GM19452 (cell line): ENCODE results near the gene GDF2.

Source experiments
- ATAC-seq: cut with Tn5 transposase; IDR thresholded peaks from one replicate; pipeline ENCODE4 v1.9.1; 2021; ENCODE audit not compliant: unreplicated experiment

GDF2 gene

DNA sequence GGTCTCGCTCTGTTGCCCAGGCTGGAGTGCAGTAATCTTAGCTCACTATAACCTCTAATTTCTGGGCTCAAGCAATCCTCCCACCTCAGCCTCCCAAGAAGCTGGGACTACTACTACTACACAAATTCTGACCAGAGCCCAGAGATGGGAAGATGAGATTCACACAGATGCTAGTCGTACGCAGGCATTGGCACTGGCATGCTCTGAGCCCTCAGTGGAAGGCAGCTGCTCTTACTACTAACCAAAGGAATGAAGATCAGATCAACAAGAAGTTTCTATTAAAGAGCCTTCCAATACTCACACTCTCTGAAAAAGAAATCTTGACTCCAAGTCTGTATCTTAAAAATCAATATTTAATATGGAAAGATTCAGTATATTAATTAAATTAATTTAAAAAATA, 10.7 kb downstream of the GDF2 start:
- ATAC-seq: no peak

DNA sequence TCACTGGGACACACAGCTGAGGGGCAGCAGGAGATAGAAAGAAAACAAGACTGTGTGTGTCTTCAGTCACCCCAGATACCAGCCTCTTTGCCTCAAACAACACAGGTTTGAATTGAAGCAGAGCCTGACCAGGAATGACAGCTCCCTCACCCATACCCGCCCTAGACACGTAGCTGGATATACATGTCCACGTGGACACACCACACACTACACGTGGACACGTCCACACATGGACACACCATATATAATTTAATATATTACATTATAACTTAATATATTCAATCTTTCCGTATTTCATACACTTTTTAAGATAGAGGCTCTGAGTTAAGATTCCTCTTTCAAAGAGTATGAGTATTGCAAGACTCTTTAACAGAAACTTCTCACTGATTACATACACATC, 11.3 kb downstream of the GDF2 start:
- no peak for ATAC-seq

DNA sequence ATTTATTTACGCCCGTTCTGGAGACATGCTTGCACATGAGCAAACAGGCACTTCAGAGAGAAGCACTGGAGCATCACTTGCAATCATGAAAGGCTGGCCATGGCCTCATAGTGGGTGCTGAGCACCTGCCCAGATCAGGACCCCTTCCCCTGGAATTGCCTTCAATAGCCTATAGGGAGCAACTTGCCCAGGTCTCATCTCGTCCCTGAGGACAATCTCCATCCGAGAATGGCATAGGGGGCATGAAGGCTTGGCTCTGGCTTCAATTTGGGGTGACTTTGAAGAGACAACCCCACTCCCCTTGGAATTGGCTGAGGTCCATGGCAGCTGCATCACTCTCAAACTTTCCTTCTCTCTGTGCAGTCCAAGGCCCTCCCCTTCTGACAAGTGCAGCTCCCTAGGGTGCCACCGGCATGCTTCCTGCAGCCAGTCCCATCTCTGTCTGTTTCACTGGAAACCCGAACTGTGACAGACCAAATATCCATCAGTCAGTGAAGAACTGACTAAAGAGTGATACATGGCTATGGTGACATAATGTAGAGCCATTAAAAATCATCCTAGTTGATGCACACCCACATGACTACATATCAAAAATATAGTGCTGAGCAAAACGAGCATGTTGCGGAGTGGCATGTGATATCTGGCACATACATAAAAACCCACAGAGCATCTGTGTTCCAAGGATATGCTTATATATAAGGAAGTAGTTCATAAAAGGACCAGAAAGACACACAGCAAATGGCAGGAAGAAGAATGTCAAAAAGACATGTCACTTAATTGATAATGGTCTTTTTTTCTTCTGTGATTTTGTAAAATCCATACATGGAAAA, 12.4 kb downstream of the GDF2 start:
- ATAC-seq: no peak

GRCh38 chr10:47335906-47336305, 13.7 kb downstream of the GDF2 start:
- no peak for ATAC-seq

DNA sequence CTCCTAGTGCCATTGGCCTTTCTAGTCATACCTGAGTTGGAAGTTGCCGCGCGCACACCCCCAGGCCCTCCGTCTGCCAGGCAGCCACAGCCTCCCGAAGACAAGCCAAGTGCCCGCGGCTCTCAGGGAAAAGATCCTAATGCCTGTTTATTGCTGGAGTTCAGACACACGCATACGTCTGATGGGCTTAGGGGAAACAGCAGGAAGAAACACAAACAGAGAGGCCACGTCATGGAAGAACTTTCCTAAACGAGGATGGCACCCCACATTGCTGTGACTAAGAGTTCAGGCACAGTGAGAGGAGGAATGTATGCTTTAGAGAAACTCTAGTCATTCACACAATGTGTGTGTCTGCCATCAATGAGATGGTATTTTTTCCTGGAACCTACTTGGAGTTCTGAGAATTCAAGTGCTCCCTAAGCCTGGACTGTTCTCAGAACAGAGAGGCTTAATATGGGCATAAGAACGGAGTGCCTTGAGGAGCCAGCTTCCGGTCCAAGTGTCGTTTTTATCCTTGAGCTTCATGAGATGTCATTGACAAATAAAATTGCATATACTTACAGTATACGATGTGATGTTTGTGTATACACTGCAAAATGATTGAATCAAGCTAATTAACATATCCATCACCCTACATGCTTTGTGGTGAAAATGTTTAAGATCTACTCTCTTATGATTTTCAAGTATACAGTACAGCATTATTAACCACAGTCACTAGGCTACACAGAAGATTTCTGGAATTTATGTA, 14.3 kb downstream of the GDF2 start:
- ATAC-seq: no peak

GRCh38 chr10:47337310-47337709, 15.1 kb downstream of the GDF2 start:
- no peak for ATAC-seq

DNA sequence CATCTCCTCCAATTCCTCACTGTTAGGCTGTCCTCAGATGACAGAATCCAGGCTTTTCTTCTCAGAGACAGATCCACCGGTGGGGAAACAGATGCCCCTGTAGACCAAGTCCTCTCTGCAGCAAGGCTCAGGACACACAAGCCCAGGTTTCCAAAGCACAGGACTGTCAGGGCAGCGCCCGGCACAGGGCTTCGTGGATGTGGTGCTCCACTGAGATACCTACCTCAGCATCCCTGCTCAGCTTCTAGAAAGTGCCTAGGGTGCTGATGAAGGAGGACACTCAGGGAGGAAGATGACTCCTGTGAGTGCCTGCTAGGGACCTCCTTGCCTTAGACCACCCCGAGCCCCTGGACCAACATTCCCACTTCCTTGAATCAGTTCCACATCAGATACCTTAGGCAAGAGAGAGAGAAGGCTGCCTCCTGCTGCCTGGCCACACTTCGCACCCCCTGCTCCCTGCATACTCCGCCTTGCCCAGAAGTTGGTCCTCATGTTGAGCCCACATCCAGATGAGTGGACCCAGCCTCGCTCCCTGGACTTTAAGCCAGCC, 17.0 kb downstream of the GDF2 start:
- no peak for ATAC-seq

DNA sequence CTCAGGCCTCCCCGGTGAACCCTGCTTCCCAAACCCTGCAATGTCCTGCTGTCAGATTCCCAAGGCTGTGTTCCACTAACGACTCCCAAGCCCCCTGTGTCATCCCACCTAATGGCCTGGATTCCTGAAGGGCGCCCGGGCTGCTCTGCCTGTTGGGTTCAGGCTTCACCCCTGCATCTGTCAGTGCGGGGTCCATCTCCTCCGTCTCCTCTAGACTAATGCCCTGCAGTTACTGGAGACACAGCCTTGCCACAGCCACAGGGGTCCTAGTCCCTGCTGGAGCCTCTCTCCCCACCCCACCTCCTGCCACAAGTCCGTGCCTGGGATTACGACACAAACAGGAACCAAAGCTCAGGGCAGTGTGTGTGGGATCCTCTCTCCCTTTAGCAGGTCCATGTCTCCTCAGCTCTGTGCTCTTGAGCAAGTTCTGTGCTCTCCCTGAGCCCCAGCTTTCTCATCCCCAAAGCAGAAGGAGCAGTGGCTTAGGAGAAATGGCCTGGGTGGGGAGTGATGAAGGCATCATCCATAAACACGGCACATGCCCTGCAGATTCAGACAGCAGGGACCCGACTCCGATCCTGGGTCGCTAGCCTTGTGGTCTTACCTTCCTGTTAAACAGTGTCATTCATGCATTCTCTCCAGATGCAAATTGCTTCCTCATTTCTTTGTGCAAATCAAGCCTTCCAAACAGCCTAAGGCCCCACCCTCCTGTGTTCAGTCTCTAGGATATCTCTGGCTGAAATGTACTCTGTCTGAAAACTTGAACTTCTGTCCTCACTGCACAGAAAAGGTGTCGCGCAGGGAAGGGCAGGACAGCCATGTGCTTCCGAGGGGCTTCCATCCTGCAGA, 17.7 kb downstream of the GDF2 start:
- no peak for ATAC-seq

GRCh38 chr10:47340608-47341170, 18.4 kb downstream of the GDF2 start:
- ATAC-seq: no peak

GRCh38 chr10:47344996-47345870, 23.0 kb downstream of the GDF2 start:
- ATAC-seq: no peak

DNA sequence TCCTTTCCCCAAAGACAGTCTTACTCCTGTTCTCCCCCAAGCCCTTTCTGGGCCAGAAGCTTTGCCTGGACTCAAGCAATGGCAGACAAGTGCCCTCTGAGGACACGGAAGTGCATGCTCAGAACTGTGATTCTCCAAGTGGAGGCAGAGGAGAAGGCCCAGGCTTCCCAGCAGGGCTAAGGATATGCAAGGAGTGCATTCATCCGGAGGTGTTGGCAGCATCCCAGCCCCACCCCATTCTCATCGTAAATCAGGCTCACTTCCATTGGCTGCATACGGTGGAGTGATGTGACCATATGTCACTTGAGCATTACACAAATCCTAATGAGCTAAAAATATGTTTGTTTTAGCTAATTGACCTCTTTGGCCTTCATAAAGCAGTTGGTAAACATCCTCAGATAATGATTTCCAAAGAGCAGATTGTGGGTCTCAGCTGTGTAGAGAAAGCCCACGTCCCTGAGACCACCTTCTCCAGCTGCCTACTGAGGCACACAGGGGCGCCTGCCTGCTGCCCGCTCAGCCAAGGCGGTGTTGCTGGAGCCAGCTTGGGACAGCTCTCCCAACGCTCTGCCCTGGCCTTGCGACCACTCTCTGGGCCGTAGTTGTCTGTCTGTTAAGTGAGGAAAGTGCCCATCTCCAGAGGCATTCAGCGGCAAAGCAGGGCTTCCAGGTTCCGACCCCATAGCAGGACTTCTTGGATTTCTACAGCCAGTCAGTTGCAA, 24.5 kb downstream of the GDF2 start:
- ATAC-seq: no peak

GRCh38 chr10:47347303-47347675, 25.0 kb downstream of the GDF2 start:
- ATAC-seq: no peak

DNA sequence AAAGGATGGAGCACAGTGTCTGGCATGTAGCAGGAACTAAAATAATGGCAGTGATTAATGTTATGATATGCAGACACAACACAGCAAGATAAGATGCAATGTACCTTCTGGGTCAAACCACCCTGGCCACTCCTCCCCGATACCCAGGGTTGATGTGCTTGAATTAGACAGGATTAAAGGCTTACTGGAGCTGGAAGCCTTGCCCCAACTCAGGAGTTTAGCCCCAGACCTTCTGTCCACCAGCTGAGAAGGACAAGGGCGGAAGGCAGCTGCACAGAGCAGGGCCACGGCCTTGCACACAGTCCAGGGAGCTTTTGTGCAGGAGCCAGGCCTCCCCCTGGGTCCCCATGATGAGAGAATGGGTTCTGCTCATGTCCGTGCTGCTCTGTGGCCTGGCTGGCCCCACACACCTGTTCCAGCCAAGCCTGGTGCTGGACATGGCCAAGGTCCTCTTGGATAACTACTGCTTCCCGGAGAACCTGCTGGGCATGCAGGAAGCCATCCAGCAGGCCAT, 25.9 kb downstream of the GDF2 start, which contains the start of gene RBP3:
Gene RBP3, plus strand, starts transcription at position 226 of the 514 bp plus-strand sequence. Its CDS starts 122 bp downstream, at position 348.
- ATAC-seq: no peak

- ATAC-seq: no peak
Measured at GRCh38 chr10:47348661-47349470, 26.6 kb downstream of the GDF2 start.

DNA sequence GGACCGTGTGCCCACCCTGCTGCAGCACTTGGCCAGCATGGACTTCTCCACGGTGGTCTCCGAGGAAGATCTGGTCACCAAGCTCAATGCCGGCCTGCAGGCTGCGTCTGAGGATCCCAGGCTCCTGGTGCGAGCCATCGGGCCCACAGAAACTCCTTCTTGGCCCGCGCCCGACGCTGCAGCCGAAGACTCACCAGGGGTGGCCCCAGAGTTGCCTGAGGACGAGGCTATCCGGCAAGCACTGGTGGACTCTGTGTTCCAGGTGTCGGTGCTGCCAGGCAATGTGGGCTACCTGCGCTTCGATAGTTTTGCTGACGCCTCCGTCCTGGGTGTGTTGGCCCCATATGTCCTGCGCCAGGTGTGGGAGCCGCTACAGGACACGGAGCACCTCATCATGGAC, 27.3 kb downstream of the GDF2 start:
- ATAC-seq: no peak

DNA sequence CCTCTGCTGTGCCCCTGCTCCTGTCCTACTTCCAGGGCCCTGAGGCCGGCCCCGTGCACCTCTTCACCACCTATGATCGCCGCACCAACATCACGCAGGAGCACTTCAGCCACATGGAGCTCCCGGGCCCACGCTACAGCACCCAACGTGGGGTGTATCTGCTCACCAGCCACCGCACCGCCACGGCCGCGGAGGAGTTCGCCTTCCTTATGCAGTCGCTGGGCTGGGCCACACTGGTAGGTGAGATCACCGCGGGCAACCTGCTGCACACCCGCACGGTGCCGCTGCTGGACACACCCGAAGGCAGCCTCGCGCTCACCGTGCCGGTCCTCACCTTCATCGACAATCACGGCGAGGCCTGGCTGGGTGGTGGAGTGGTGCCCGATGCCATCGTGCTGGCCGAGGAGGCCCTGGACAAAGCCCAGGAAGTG, 27.7 kb downstream of the GDF2 start:
- no peak for ATAC-seq

DNA sequence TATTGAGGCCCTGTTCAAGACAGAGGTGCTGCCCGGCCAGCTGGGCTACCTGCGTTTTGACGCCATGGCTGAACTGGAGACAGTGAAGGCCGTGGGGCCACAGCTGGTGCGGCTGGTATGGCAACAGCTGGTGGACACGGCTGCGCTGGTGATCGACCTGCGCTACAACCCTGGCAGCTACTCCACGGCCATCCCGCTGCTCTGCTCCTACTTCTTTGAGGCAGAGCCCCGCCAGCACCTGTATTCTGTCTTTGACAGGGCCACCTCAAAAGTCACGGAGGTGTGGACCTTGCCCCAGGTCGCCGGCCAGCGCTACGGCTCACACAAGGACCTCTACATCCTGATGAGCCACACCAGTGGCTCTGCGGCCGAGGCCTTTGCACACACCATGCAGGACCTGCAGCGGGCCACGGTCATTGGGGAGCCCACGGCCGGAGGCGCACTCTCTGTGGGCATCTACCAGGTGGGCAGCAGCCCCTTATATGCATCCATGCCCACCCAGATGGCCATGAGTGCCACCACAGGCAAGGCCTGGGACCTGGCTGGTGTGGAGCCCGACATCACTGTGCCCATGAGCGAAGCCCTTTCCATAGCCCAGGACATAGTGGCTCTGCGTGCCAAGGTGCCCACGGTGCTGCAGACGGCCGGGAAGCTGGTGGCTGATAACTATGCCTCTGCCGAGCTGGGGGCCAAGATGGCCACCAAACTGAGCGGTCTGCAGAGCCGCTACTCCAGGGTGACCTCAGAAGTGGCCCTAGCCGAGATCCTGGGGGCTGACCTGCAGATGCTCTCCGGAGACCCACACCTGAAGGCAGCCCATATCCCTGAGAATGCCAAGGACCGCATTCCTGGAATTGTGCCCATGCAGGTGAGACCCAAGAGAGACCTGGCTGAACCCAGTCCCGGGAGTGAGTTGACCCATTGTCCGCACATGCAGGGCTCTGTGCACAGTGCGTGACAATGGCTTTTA, 28.7 kb downstream of the GDF2 start:
- no peak for ATAC-seq
